SHP77 (cell line): ENCODE data around the gene LIPC.
"Not testable (repeated sequence)": the region's sequence is repeated elsewhere in the genome, so short reads cannot be mapped to it uniquely, and the experiment has no call there.

Experiments used
- DNase-seq, 2 experiments: peaks; one replicate each; lab custom pipeline; 2025; lab: John Stamatoyannopoulos, UW

Gene LIPC

GRCh38 chr15:58585693-58586443 lies 154.1 kb downstream of the LIPC start:
- DNase-seq, result no peak

- DNase-seq, result no peak
These were observed 155.7 kb downstream of the LIPC start for GRCh38 chr15:58587486-58587885.

GRCh38 chr15:58588096-58588495 lies 156.3 kb downstream of the LIPC start:
- no peak for DNase-seq

- no peak for DNase-seq
These were observed 157.3 kb downstream of the LIPC start for GRCh38 chr15:58589047-58589446.

GRCh38 chr15:58590236-58590635 lies 158.4 kb downstream of the LIPC start:
- no peak for DNase-seq

- no peak for DNase-seq
These were observed 159.1 kb downstream of the LIPC start for GRCh38 chr15:58590926-58591325.

GRCh38 chr15:58593870-58594269 lies 162.1 kb downstream of the LIPC start:
- DNase-seq, result no peak

- DNase-seq, result no peak
These were observed 163.1 kb downstream of the LIPC start for GRCh38 chr15:58594898-58595297.

- DNase-seq, result no peak
These were observed 163.9 kb downstream of the LIPC start for GRCh38 chr15:58595516-58596263.

- DNase-seq, result no peak
These were observed 166.4 kb downstream of the LIPC start for GRCh38 chr15:58597943-58598828.

GRCh38 chr15:58598829-58599210 lies 167.0 kb downstream of the LIPC start:
- no peak for DNase-seq

GRCh38 chr15:58602823-58603222 lies 171.0 kb downstream of the LIPC start:
- DNase-seq, result no peak

GRCh38 chr15:58603927-58604326 lies 172.1 kb downstream of the LIPC start:
- not testable (repeated sequence) for DNase-seq

GRCh38 chr15:58604455-58604923 lies 172.7 kb downstream of the LIPC start:
- no peak for DNase-seq

GRCh38 chr15:58605931-58606530 lies 174.2 kb downstream of the LIPC start:
- DNase-seq, result no peak

GRCh38 chr15:58606577-58607080 lies 174.8 kb downstream of the LIPC start:
- DNase-seq, result no peak

- no peak for DNase-seq
These were observed 176.4 kb downstream of the LIPC start for GRCh38 chr15:58608129-58608590.

- no peak for DNase-seq
These were observed 176.9 kb downstream of the LIPC start for GRCh38 chr15:58608711-58609110.

- no peak for DNase-seq
These were observed 180.2 kb downstream of the LIPC start for GRCh38 chr15:58611731-58612676.

GRCh38 chr15:58616171-58616570 lies 184.4 kb downstream of the LIPC start:
- DNase-seq, result no peak
